GM19023 (cell line): ENCODE results near the gene SNX33.
"Not testable (repeated sequence)": the region's sequence is repeated elsewhere in the genome, so short reads cannot be mapped to it uniquely, and the experiment has no call there.

ENCODE experiments used
- ATAC-seq: cut with Tn5 transposase; IDR thresholded peaks from one replicate; pipeline ENCODE4 v1.9.1; 2021; ENCODE audit warnings: mild to moderate bottlenecking, moderate library complexity; ENCODE audit not compliant: unreplicated experiment

The SNX33 gene

DNA sequence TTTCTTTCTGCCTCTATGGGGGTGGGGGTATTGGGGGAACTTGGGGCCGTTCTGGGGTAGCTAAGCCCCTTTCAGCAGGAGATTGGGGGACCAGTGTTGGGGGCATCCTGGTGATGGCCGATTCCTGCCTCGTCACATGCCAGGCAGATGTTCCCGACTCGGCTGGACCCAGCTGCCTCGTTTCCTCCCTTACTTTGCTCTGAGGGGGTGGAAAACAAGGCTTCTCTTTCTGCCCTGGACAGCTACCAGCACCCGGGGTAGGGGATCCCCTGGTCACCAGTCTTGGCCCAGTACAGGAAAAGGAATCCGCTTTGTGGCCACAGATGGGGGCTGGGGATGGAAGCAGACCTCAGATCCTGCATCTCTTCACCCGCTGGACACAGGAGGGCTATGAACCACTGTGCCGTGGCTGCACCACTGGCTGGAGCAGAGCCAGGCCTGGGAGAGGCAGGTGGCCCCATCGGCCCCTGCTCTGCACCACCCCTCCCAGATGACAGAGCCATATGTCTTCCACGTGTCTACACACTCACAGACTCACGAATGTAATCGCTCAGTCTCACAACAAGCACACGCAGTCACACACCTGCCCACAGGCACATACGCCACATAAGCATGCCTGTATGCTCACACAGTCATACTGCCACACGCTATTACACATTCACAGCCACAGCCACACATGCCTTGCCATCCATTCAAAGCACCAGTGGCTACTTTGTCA lies 12.4 kb downstream of the SNX33 start:
- ATAC-seq = no peak

DNA sequence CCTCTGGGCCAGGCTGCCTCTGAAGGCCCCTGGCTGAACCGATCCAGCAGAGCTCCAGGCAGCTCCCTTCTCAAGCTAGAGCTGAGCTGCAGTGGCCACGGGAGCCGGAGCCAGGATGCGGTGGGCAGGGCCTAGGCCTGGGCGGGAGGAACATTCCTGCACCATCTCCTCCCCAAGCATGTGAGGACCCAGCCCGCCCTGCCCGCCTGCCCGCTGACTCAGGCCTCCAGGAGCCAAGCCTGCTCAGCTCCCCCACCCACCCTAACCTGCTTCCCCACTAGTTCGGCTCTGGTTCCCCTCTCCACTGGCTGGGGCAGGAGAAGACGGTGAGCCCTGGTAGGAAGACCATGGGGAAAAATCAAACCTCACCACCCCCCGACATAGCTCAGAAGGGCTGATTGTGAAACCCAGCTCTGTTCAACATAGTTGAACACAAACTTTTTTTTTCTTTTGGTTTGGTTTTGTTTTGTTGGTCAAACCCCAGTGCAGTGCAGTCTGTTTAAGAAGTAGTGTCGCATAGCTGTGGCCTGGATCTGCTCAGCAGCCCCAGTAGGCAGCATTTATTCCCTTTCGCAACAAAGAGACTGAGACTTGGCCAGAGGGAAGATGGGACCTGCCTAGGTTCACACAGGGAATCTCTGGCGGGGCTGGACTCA lies 13.5 kb downstream of the SNX33 start:
- no peak for ATAC-seq

DNA sequence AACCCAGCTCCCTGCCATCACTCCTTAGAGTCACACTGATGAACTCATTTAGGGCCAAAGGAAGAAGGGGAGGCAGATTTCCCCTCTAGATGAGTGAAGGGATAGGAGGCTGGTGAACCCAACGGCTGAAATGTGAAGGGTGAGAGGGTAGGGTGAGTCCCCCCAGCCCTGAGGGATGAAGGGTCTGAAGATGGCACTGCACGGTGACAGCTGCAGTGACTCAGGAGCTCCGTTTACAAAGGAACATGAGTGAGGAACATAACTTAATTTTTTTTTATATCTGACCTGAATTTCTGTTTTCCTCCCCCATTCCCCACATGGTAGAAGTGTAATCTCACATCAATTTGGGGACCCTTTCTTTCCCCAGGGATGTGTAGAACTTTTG lies 14.0 kb downstream of the SNX33 start:
- no peak for ATAC-seq

DNA sequence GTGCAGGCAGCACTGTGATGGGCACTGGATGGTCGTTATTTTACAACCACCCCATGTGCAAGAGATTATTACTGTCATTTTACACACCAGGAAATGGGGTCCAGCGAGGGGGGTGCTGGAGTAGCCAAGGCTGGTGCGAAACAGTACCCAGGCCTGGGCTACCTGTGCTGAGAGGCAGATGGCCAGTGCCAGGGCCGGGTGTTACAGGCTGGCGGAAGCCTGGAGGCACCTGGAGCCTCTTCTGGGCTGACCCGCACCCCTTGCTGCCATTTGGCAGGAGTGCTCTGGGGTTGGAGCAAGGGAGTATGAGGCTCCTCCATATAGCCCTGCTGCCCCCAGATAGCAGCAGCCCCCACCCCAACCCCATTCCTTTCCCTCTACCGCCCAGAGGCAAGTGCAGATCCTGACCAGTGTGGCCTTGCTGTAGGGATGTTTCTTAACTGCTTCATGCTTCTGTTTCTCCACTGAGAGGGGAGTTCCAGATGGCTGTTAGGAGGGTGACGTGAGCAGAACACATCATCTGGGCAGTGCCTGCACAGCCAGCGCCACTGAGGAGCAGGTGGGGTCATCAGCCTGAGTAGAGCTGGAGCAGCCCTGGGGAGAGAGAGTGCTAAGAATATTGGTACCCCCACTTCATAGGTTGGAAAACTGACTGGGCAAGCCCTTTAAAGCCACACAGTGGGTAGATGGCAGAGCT lies 15.3 kb downstream of the SNX33 start:
- ATAC-seq = no peak

DNA sequence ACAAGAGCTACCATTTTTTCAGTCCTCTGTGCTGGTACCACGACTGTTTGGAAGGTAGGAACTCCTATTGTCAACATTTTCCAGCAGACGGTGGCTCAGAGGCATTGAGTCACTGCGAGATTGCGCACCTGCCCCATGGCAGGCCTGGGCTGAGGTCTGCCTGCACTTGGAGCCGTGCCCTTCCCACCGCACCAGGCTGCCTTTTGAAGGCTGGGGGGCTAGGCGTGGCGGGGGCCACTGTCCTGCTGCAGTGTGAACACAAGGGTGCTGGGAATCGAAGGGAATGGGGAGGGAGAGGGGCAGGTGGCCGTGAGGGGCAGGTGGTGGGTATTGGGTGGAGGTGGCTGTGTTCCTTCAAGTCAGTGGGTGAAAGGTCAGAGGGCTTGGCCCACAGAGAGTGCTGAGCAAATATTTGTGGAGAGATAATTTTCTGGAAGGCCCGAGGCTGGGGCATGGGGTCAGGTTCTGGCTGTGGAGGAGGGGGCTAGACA lies 16.3 kb downstream of the SNX33 start:
- ATAC-seq = no peak

DNA sequence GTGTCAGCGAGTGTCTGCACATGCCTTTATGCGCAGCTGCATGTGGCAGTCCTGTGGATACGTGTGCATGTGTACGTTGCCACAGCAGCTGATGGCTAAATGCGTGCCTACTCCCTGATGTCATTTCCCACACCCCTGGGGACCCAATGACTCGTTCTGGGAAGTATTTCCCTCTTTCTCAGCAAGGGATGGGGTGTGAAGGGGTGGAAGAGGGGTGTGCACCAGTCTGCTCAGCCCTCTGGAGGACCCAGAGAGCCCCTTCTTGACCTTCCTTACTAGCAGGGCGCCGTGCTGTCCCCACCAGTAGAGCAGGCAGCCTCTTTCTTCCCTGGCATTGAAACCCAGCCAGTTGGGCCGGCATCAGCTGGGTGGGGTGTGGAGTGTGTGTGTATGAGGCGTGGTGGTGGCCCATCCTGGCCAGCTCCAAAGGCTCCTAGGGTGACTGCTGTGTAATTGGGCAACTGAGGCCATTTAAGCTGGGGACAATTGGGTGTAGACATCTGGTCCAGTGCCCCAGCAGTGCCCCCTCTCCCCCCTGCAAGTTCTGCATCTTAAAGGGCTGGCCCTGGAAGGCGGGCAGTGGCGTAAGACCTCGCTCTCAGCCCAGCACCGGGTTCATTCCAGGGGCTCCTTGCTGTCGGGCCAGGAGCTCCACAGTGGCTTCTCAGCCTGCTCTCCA lies 19.2 kb downstream of the SNX33 start:
- no peak for ATAC-seq

DNA sequence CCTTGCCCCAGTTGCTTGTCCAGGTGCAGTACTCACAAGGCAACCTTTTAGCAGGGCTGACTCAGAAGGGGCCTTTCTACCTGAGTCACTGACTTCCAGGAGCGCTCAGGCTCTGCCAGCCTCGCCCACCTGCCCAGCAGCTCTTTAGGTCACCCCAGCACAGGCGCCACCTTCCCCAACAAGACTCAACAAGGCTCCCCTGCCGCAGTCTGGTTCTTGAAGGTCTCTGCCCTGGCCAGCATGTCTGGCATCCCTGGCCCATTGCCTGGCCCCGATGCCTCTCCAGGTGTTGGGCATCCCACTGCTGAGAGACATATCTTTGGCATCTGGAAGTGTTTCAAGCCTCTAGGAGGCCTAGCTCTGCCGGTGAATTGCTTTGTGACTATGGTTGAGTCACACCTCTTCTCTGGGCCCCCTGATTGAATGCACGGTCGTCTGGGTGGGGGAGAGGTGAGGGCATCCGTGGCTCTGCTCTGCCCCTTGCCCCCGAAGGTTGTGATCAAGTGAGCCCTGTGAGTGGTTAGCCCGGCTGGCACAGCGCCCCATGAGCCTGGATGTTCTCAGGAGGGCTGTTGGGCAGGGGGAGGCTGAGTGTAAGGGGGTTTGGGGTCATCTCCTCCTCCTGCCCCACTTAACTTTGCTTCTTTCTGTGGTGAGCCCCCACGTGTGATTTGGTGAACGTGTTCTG lies 21.6 kb downstream of the SNX33 start:
- no peak for ATAC-seq

DNA sequence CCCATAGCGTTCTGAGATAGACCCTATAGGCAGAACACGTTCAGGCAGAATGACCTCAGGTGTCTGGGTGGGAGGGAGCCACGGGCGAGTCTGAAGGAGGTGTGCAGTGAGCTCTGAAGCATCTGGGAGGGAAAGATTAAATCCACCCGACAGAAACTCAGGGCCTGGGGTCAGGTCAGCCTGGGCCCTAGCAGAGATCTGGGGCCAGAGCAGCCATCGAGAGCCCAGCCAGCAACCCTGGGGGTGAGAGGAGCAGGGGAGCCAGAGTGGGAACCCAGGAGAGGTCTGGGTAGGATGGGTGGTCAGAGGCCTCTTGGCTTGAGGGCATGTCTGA lies 22.1 kb downstream of the SNX33 start:
- no peak for ATAC-seq

DNA sequence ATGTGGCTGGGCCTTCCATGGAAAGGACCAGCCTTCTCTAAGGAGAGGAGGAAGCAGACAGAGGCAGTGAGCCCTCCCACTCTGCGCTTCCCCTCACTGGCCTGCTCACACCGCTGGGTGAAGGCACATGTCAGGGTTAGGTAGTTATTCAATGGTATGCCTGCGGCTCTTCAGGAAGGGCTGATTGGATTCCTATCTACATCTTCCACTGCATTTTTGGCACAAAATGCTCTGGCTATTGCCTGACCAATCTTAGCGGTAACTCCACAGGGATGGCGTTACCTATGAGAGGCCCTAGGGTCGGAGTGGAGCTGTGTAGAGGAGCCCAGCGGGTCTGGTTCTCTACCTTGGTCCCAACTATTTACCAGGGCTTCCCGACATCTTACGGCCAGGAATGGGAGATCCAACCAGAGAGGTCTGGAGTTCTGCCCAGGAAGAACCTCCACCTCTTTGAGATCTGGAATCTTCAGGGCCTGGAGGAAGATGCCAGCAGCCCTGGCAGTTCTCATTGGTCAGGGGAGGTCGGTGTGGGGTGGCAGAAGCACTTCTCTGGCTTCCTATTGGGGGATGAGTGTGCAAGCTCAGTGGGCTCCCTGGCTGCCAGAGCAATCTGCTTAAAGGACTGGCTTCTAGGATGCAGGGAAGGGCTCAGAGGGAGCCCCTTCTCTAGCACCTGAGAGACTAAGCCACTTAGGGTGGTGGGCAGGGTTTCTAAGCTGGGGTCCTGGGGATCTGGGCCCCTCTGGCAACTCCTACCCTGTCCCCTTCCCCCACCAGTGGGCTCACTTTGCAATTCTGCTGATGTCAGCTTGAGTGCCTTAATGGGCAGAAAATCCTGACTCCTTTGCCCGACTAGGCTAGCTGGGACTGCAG lies 24.3 kb downstream of the SNX33 start:
- no peak for ATAC-seq

DNA sequence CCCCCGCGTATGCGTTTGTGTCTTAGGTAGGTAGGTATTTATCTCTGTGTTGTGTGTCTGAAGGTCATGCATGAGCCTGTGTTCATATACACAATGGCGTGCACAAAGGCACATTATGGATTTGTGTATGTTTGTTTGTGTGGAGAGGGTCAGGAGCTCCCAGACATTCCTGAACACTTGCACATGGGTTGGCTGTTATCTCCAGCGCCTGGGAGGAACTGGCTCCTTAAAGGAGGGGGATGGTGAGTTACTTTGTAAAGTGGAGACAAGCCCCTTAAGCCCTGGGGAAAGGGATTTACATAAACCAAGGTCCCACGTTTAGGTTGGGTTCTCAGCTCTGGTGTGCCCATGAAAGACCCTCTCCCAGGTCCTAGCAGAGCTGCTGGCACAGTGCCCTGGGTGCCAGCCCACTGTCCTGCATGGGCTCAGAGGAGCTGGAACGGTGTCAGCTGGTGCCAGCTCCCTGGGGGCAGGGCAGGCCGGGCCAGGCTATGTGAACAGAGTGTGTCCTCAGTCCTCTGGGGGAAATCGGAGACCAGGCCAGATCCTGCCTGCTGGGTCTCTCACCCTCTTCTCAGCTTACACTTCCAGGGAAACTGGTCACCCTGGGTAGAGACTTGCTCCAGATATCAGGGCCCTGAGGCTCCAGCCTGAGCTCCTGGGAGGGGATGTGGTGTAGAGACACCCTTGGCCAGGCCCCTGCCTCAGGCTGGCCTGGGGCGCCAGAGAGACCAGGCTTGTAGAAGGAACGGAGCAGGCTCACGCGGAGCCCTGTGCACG lies 25.1 kb downstream of the SNX33 start:
- ATAC-seq = no peak

DNA sequence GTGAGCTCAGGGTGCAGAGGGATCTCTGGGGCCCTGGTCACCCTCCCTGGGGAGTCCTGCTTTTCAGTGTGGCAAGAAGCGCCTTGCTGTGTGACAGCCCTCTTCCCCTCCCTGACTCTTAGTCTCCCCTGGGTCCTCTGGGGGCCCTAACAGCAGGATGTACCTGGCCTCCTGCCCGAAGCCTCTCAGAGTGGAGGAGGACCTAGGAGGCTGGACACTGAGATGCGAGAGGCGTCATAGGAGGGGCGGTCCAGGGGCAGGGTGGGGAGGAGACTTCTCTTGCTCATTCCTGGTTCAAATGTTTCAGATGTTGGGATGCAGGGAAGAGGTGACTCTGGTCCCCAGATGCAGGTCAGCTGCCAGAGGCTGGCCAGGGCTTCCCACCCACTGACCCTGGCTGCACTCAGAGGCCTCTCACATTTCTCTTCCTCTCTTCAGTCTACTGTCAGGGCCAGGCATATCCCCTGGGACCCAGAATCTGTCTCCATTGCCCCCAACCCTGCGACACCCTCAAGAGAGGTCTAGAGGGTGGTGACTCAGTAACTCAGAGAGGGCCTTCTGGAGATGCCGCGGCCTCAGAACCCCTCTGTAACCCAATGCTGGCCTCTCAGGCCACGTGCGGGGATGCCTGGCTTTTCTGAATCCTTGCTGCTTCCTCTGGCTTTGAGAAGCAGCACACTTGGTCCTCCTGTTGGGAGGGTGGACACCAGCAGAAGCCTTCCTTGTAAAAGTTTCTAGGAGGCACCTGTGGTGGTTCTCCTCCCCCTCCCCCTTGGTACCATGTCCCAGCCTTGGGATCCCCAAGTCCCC lies 25.9 kb downstream of the SNX33 start:
- ATAC-seq = no peak

DNA sequence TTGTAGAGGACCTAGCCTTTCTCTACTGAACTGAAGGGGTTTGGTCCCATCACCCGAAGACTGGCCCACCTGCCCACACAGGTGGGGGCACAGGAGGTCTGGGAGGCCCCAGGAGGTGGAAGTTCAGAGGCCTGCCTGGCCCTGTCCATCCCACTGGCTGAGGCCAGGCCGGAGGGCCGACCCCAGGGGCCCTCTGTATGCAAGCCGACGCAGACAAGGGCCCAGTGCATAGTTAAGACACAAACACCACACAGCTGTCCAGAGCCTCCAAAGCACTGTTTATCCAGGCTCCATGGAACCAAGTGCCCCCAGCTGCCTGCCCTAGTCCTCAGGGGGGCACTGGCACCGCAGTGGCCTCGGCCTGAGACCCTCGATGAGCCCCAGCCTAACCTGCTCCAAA lies 26.7 kb downstream of the SNX33 start:
- no peak for ATAC-seq

DNA sequence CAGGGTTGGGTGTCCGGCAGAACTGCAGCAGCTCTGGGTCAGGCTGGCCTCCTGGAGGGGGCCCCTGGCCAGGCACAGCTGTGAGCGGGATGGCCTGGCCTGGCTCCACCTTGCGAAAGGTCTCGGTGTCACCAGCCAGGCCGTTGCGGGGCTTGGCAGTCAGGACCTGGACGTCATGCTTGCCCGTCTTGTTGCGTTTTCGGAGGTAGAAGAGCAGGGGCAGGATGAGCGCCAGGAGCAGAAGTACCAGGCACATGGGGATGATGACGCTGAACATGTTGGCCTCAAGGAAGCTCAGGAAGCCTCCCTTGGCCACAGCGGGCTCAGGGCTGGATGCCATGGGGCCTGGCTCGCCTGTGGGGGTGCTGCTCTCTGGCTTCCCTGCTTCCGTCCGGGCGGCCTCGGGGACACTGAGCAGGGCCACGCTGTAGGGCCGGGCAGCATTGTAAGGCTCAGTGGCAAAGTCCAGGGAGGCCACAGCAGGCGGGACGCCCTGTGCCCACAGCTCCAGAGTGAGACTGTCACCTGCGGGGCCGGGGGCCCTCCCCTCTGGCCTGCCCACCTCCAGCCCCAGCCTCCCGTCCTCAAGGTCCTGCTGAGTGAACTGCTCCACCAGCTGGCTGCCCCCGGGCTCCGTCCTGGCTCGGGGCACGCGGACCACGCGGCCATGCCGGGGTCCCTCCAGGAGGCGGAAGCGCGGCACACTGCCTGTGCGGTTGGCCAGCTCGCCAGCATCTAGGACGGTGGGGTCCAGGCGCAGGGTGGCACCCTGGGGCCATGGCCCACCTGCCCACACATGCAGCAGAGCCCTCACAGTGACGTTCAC lies 28.1 kb downstream of the SNX33 start:
- ATAC-seq = no peak

DNA sequence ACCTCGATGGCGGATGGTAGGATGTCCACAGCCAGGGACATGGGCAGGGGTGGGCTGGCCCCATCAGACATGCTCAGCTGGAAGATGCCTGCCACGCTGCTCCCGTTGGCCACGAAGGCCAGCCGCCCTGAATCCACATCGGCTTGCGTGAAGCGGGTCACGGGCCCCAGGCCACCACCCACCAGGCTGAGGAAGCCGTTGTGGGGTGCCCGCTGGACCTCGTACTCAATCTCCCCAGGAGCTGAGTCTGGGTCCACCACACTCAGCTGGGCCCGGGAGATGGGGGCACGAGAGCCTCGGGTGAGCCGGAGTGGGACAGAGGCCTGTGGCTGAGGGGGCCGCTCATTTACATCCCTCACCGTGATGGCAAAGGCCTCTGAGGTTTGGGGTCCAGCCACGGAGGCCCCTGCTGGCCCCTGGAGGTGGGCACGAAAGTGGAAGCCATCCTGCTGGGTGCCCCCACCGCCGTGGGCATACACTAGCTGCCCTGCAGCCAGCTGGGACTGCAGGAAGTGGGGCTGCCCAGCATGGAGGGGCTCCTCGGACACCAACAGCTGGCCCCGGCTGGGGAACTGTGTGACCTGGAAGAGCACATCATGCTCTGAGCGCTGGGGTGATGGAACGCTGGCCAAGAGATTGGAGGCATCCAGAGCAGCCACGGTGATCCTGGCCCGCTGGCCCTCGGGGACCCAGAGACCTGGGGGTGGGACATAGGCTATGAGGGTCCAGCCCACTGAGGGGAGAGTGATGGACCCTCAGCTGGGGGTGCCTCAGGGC lies 29.2 kb downstream of the SNX33 start:
- no peak for ATAC-seq

DNA sequence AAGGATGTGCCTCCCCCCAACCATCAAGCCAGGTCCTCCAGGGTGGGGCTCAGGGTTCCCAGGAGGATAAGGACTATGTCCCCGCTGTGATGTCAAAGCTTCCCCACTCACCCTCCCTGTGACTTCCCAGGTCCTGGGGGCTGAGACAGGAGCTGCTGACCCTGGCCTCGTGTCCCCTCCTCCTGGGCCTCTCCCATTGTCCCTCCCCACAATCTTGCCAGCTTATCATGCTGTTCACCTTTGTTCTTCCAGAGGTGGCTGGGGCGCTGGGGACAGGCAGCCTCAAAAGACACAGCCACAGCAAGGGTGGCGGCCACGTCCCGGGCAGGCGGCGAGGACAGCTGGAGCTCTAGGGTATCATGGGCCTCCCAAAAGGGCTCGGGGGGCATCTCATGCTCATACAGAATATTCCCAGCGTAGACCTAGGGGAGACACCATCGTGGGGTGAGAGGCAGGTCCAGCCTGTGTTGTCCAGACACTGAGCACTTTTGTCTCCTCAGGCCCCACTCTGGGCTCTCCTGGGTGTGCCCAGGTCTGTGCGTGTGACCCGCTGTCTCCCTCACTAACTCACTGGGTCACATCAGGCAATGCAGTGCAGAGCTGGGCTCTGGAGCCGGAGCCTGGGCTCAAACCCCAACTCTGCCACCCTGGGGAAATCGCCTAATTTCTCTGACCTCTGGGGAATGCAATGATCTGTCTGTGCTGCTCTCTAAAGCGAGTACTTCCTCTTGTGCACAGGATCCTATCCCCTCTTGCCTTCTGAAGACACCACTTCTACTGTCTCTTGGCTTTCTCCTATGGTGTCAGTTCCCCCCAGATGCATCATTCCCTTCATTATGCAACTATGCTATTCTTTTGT lies 30.0 kb downstream of the SNX33 start:
- no peak for ATAC-seq

DNA sequence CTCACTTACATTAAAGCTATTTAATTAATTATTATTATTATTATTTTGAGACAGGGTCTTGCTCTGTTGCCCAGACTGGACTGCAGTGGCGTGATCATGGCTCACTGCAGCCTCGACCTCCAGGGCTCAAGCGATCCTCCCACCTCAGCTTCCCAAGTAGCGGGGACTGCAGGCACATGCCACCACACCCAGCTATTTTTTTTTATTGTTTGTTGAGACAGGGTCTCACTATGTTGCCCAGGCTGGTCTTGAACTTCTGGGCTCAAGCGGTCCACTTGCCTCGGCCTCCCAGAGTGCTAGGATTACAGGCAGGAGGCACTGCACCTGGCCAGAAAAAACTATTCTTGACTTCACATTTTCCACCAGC lies 30.6 kb downstream of the SNX33 start:
- not testable (repeated sequence) for ATAC-seq
